ENCODE data around the gene REV3L.

DNA sequence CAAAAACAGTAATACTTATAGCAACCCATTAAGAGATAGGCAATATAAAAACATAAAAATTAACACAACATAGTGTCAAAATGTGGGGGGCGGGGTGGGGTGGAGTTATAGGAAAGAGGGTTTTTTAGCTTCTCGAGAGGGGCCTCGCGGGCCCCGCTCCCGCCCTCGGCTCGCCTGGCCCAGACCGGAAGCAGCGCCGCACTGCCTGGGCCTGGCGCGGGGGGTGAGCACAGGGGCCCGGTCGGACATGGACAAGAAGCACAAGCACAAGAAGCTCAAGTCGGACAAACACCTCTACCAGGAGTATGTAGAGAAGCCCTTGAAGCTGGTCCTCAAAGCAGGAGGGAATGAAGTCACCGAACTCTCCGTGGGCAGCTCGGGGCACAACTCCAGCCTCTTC is 53.4 kb downstream of the REV3L start:
- TF ChIP-seq, protein P1, sequence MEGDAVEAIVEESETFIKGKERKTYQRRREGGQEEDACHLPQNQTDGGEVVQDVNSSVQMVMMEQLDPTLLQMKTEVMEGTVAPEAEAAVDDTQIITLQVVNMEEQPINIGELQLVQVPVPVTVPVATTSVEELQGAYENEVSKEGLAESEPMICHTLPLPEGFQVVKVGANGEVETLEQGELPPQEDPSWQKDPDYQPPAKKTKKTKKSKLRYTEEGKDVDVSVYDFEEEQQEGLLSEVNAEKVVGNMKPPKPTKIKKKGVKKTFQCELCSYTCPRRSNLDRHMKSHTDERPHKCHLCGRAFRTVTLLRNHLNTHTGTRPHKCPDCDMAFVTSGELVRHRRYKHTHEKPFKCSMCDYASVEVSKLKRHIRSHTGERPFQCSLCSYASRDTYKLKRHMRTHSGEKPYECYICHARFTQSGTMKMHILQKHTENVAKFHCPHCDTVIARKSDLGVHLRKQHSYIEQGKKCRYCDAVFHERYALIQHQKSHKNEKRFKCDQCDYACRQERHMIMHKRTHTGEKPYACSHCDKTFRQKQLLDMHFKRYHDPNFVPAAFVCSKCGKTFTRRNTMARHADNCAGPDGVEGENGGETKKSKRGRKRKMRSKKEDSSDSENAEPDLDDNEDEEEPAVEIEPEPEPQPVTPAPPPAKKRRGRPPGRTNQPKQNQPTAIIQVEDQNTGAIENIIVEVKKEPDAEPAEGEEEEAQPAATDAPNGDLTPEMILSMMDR (conservative IDR thresholded peaks at IDR 0.05 in 1 of 2, IDR thresholded peaks at IDR 0.05 in 1 of 2; ENCODE audit: extremely low read depth in 1 of 2, insufficient read depth in 1 of 2, low read depth in 1 of 2, low read length in 2 of 2): no peak
- no peak for TF ChIP-seq EZH2 (IDR thresholded peaks at IDR 0.05; ENCODE audit: borderline replicate concordance, low read length)

Measured in mammary epithelial cell (primary cell).